ENCODE measurements around the gene FGF3. TPM values are rescaled to one million over a fixed set of nuclear protein-coding genes. Genes with fewer than 3 reads are reported as not detected.

The FGF3 gene
- total and polyA plus RNA-seq, 4 experiments from 2014 or later: not detected

GRCh38 chr11:69808667-69809086, 10.5 kb downstream of the FGF3 start:
- H3K4me1 ChIP-seq (ENCODE audit: insufficient read depth, low read length): no peaks in the 10 kb centered on the region
- CTCF ChIA-PET (ENCODE audit: partially characterized antibody): no interaction called here

GRCh38 chr11:69807106-69807815, 12.0 kb downstream of the FGF3 start:
- Histone ChIP-seq H3K27me3 (ENCODE audit: insufficient read depth, low read length) (no peaks in the 10 kb centered on the region), H3K27ac (ENCODE audit: low read depth, low read length) (no peak overlapping the region), H3K4me1 (ENCODE audit: insufficient read depth, low read length) (no peaks in the 10 kb centered on the region), H3K36me3 (ENCODE audit: insufficient read depth, low read length) (no peaks in the 10 kb centered on the region), H3K4me3 (ENCODE audit: low read length in 2 of 2) (no peak overlapping the region), H3K9me3 (ENCODE audit: control insufficient read depth in 1 of 2, low read length in 2 of 2) (no peaks in the 10 kb centered on the region)
- Mint-ChIP-seq H3K4me3 (no peak overlapping the region), H3K27ac (peak overlapping the region in 1 of 7 donors; percentile 16), H3K36me3 (no peaks in the 10 kb centered on the region), H3K27me3 (peaks cover 7 to 8% of the 10 kb centered on the region in 2 donors), H3K4me1 (peaks cover 0 to 3% (median 0%) of the 10 kb centered on the region in 4 donors), H3K9me3 (peaks cover 0 to 2% (median 0%) of the 10 kb centered on the region in 8 donors)
- ChIA-PET POLR2A (ENCODE audit: partially characterized antibody) (no interaction called here), CTCF (ENCODE audit: partially characterized antibody) (no interaction called here)
- intact Hi-C loops (cut with micrococcal nuclease): no loop called here
- no peak for DNase-seq

More at GRCh38 chr11:69808667-69809086, 10.5 kb downstream of the FGF3 start:
- Histone ChIP-seq H3K27ac (ENCODE audit: low read depth, low read length) (no peak overlapping the region), H3K4me3 (ENCODE audit: low read length in 2 of 2) (no peak overlapping the region), H3K27me3 (ENCODE audit: insufficient read depth, low read length) (no peaks in the 10 kb centered on the region), H3K36me3 (ENCODE audit: insufficient read depth, low read length) (no peaks in the 10 kb centered on the region), H3K9me3 (ENCODE audit: control insufficient read depth in 1 of 2, low read length in 2 of 2) (no peaks in the 10 kb centered on the region)
- H3K4me1 Mint-ChIP-seq: peaks cover 0 to 3% (median 0%) of the 10 kb centered on the region in 4 donors
- H3K4me3 Mint-ChIP-seq: no peak overlapping the region
- DNase-seq: no peak
- H3K36me3 Mint-ChIP-seq: no peaks in the 10 kb centered on the region
- POLR2A ChIA-PET (ENCODE audit: partially characterized antibody): no interaction called here
- no peak overlapping the region for H3K27ac Mint-ChIP-seq
- peaks cover 0 to 2% (median 0%) of the 10 kb centered on the region in 8 donors for H3K9me3 Mint-ChIP-seq
- intact Hi-C loops (cut with micrococcal nuclease): no loop called here
- peaks cover 7 to 8% of the 10 kb centered on the region in 2 donors for H3K27me3 Mint-ChIP-seq

GRCh38 chr11:69804769-69805508, 14.3 kb downstream of the FGF3 start:
- no peak for DNase-seq
- no peak overlapping the region for H3K4me3 ChIP-seq (ENCODE audit: low read length in 2 of 2)
- peaks cover 0 to 3% (median 0%) of the 10 kb centered on the region in 4 donors for H3K4me1 Mint-ChIP-seq
- H3K36me3 Mint-ChIP-seq: no peaks in the 10 kb centered on the region
- H3K27me3 ChIP-seq (ENCODE audit: insufficient read depth, low read length): no peaks in the 10 kb centered on the region
- H3K36me3 ChIP-seq (ENCODE audit: insufficient read depth, low read length): no peaks in the 10 kb centered on the region
- H3K27me3 Mint-ChIP-seq: peaks cover 8 to 9% of the 10 kb centered on the region in 2 donors
- ChIA-PET CTCF (ENCODE audit: partially characterized antibody) (no interaction called here), POLR2A (ENCODE audit: partially characterized antibody) (no interaction called here)
- H3K9me3 Mint-ChIP-seq: peaks cover 0 to 3% (median 0%) of the 10 kb centered on the region in 8 donors
- H3K27ac Mint-ChIP-seq: no peak overlapping the region
- no peaks in the 10 kb centered on the region for H3K9me3 ChIP-seq (ENCODE audit: control insufficient read depth in 1 of 2, low read length in 2 of 2)
- H3K4me3 Mint-ChIP-seq: no peak overlapping the region
- intact Hi-C loops (cut with micrococcal nuclease): no loop called here
- H3K4me1 ChIP-seq (ENCODE audit: insufficient read depth, low read length): no peaks in the 10 kb centered on the region
- no peak overlapping the region for H3K27ac ChIP-seq (ENCODE audit: low read depth, low read length)

- Mint-ChIP-seq H3K27ac (no peak overlapping the region), H3K27me3 (peaks cover 3 to 7% of the 10 kb centered on the region in 2 donors), H3K4me1 (no peaks in the 10 kb centered on the region), H3K4me3 (no peak overlapping the region), H3K36me3 (no peaks in the 10 kb centered on the region), H3K9me3 (peaks cover 0 to 3% (median 0%) of the 10 kb centered on the region in 8 donors)
- H3K36me3 ChIP-seq (ENCODE audit: insufficient read depth, low read length): no peaks in the 10 kb centered on the region
- intact Hi-C loops (cut with micrococcal nuclease): no loop called here
- no peaks in the 10 kb centered on the region for H3K4me1 ChIP-seq (ENCODE audit: insufficient read depth, low read length)
- H3K9me3 ChIP-seq (ENCODE audit: control insufficient read depth in 1 of 2, low read length in 2 of 2): no peaks in the 10 kb centered on the region
- no peak overlapping the region for H3K27ac ChIP-seq (ENCODE audit: low read depth, low read length)
- no peak for DNase-seq
- H3K4me3 ChIP-seq (ENCODE audit: low read length in 2 of 2): no peak overlapping the region
- ChIA-PET POLR2A (ENCODE audit: partially characterized antibody) (no interaction called here), CTCF (ENCODE audit: partially characterized antibody) (no interaction called here)
- H3K27me3 ChIP-seq (ENCODE audit: insufficient read depth, low read length): no peaks in the 10 kb centered on the region
These were observed 15.5 kb downstream of the FGF3 start for GRCh38 chr11:69803604-69804218.

- H3K4me3 Mint-ChIP-seq: no peak overlapping the region
- no peaks in the 10 kb centered on the region for H3K36me3 Mint-ChIP-seq
- H3K27me3 Mint-ChIP-seq: peaks cover 1 to 7% of the 10 kb centered on the region in 2 donors
- ChIA-PET CTCF (ENCODE audit: partially characterized antibody) (no interaction called here), POLR2A (ENCODE audit: partially characterized antibody) (no interaction called here)
- no peak overlapping the region for H3K27ac Mint-ChIP-seq
- Histone ChIP-seq H3K27me3 (ENCODE audit: insufficient read depth, low read length) (no peaks in the 10 kb centered on the region), H3K27ac (ENCODE audit: low read depth, low read length) (no peak overlapping the region), H3K4me1 (ENCODE audit: insufficient read depth, low read length) (no peaks in the 10 kb centered on the region), H3K36me3 (ENCODE audit: insufficient read depth, low read length) (no peaks in the 10 kb centered on the region), H3K9me3 (ENCODE audit: control insufficient read depth in 1 of 2, low read length in 2 of 2) (no peaks in the 10 kb centered on the region), H3K4me3 (ENCODE audit: low read length in 2 of 2) (no peak overlapping the region)
- H3K4me1 Mint-ChIP-seq: no peaks in the 10 kb centered on the region
- no peak for DNase-seq
- H3K9me3 Mint-ChIP-seq: peaks cover 0 to 3% (median 0%) of the 10 kb centered on the region in 8 donors
- intact Hi-C loops (cut with micrococcal nuclease): no loop called here
These were observed 16.2 kb downstream of the FGF3 start for GRCh38 chr11:69803022-69803421.

- peaks cover 0 to 7% of the 10 kb centered on the region in 2 donors for H3K27me3 Mint-ChIP-seq
These were observed 16.6 kb downstream of the FGF3 start for GRCh38 chr11:69802590-69802989.

More at GRCh38 chr11:69802590-69802989, 16.6 kb downstream of the FGF3 start:
- Mint-ChIP-seq H3K27ac (no peak overlapping the region), H3K9me3 (peaks cover 0 to 3% (median 0%) of the 10 kb centered on the region in 8 donors), H3K36me3 (no peaks in the 10 kb centered on the region), H3K4me1 (no peaks in the 10 kb centered on the region), H3K4me3 (no peak overlapping the region)
- ChIA-PET POLR2A (ENCODE audit: partially characterized antibody) (no interaction called here), CTCF (ENCODE audit: partially characterized antibody) (no interaction called here)
- intact Hi-C loops (cut with micrococcal nuclease): no loop called here
- Histone ChIP-seq H3K36me3 (ENCODE audit: insufficient read depth, low read length) (no peaks in the 10 kb centered on the region), H3K27ac (ENCODE audit: low read depth, low read length) (no peak overlapping the region), H3K4me1 (ENCODE audit: insufficient read depth, low read length) (no peaks in the 10 kb centered on the region), H3K4me3 (ENCODE audit: low read length in 2 of 2) (no peak overlapping the region), H3K9me3 (ENCODE audit: control insufficient read depth in 1 of 2, low read length in 2 of 2) (no peaks in the 10 kb centered on the region), H3K27me3 (ENCODE audit: insufficient read depth, low read length) (no peaks in the 10 kb centered on the region)
- DNase-seq: no peak

Data from CD4-positive, alpha-beta memory T cell (primary cell).